GM23338 (cell line): ENCODE data around the gene TMEM87B.

Experiments used
- CREB1 ChIP-seq: fragments of 250-450 bp; sonication (Bioruptor Pico); IDR thresholded peaks from 2 replicates; pipeline ENCODE4 v1.5.0; 2020; ENCODE audit warnings: low read depth, mild to moderate bottlenecking, moderate library complexity
- EZH2 ChIP-seq: fragments of 200-600 bp; sonication (generic); IDR thresholded peaks from one replicate; pipeline ENCODE4 v1.8.0; 2017; ENCODE audit warnings: antibody characterized with exemption, mild to moderate bottlenecking, low read depth; ENCODE audit not compliant: unreplicated experiment
- EZH2phosphoT487 ChIP-seq: fragments of 200-600 bp; sonication (generic); IDR thresholded peaks from one replicate; pipeline ENCODE4 v1.8.1; 2018; ENCODE audit warnings: antibody characterized with exemption; ENCODE audit not compliant: unreplicated experiment
- NANOG ChIP-seq: IDR thresholded peaks from 2 replicates; pipeline ENCODE4 v1.6.1; 2016; ENCODE audit warnings: antibody characterized with exemption, borderline replicate concordance
- POLR2AphosphoS5 ChIP-seq: IDR thresholded peaks from 2 replicates; pipeline ENCODE4 v1.6.1; 2016; ENCODE audit warnings: antibody characterized with exemption, low read depth
- ZNF114 ChIP-seq: fragments of 250-450 bp; sonication (Bioruptor Pico); IDR thresholded peaks from 2 replicates; pipeline ENCODE4 v1.5.0; 2020; ENCODE audit warnings: mild to moderate bottlenecking, moderate library complexity
- TF ChIP-seq, protein P1 (sequence below), 2 experiments: fragments of 200-600 bp in 1 of 2; sonication (generic) in 1 of 2; conservative IDR thresholded peaks; 2 replicates each; pipeline versions ENCODE4 v1.5.1 to v1.6.1; 2016 to 2017; ENCODE audit warnings: antibody characterized with exemption in 2 of 2, low read depth in 2 of 2, mild to moderate bottlenecking in 2 of 2, moderate library complexity in 1 of 2

DNA sequence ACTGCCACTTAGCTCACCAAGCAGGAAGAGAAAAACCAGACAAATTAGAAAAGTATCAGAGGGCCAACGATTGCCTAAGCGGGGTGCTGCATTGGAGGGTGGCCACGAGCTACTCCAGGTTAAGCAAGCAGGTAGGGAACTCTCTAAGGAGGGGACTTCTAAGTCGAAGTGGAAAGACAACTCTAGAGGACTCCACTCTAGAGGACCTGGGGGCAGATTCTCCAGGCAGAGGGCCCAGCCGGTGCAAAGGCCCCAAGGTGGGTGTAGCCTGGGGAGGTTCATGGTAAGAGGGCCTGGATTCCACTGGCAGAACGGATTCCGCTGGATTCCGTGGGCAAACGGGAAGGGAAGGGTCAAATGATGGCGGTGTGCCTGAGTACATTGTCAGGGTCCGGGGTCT lies 95.8 kb downstream of the TMEM87B start:
- TF ChIP-seq EZH2: no peak
- TF ChIP-seq, protein P1, sequence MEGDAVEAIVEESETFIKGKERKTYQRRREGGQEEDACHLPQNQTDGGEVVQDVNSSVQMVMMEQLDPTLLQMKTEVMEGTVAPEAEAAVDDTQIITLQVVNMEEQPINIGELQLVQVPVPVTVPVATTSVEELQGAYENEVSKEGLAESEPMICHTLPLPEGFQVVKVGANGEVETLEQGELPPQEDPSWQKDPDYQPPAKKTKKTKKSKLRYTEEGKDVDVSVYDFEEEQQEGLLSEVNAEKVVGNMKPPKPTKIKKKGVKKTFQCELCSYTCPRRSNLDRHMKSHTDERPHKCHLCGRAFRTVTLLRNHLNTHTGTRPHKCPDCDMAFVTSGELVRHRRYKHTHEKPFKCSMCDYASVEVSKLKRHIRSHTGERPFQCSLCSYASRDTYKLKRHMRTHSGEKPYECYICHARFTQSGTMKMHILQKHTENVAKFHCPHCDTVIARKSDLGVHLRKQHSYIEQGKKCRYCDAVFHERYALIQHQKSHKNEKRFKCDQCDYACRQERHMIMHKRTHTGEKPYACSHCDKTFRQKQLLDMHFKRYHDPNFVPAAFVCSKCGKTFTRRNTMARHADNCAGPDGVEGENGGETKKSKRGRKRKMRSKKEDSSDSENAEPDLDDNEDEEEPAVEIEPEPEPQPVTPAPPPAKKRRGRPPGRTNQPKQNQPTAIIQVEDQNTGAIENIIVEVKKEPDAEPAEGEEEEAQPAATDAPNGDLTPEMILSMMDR (conservative IDR thresholded peaks at IDR 0.05; ENCODE audit: low read depth in 2 of 2): no peak
- no peak for TF ChIP-seq POLR2AphosphoS5
- TF ChIP-seq ZNF114 (CRISPR knock-in tag): no peak
- TF ChIP-seq EZH2phosphoT487: no peak
- TF ChIP-seq CREB1 (CRISPR knock-in tag): no peak
- TF ChIP-seq NANOG: no peak
